Pancreas (tissue), 10 donors: ENCODE measurements around the gene CYSLTR2. TPM values are rescaled to one million over a fixed set of nuclear protein-coding genes. Genes with fewer than 3 reads are reported as not detected.

Experiments used
- ATAC-seq, 4 donors: fragments of 200-7000 bp; cut with Tn5 transposase; one replicate each; pipeline versions ENCODE4 v1.8.0 to v1.9.1; 2020; ENCODE audit warnings: mild to moderate bottlenecking in 4 of 4, moderate library complexity in 4 of 4
- DNase-seq, 6 donors: peaks; one replicate each; pipeline ENCODE4 v3.0.0-alpha.2; 2020
- FAIRE-seq: peaks from 2 replicates; lab custom pipeline; 2012; peaks lifted over from hg19 to GRCh38; lab: Jason Lieb, UNC
- H3K27ac ChIP-seq, 4 donors: fragments of 200-600 bp; sonication (generic); 1 replicate in 3 of 4; 2 replicates in 1 of 4; pipeline versions ENCODE4 v1.5.0 to v1.8.0; 2020
- H3K27me3 ChIP-seq, 4 donors: fragments of 200-600 bp; one replicate each; pipeline ENCODE4 v1.8.0; 2021
- H3K36me3 ChIP-seq, 3 donors: fragments of 200-600 bp; sonication (generic) in 1 of 3; one replicate each; pipeline versions ENCODE4 v1.5.0 to v1.8.0; 2020 to 2021
- H3K4me1 ChIP-seq, 3 donors: fragments of 200-600 bp; one replicate each; pipeline ENCODE4 v1.8.0; 2021
- H3K4me3 ChIP-seq, 4 donors: fragments of 200-600 bp; sonication (generic) in 2 of 4; one replicate each; pipeline versions ENCODE4 v1.5.0 to v1.8.0; 2020 to 2021
- H3K9me3 ChIP-seq, 4 donors: fragments of 200-600 bp; one replicate each; pipeline ENCODE4 v1.8.0; 2021
- CTCF ChIP-seq, 4 donors: fragments of 200-600 bp; sonication (generic) in 3 of 4; IDR thresholded peaks; one replicate each; pipeline versions ENCODE4 v1.5.0 to v1.8.0; 2021; ENCODE audit warnings: antibody characterized with exemption in 4 of 4
- WGBS, 2 donors: extraction: QIAGEN DNeasy Blood & Tissue Kit; methylation state at CpG; one replicate each; pipeline ENCODE4 v1.1.7; 2013; 5-methylcytosine and 5-hydroxymethylcytosine counted together
- intact Hi-C, 3 donors: fragments of 100-400 bp; cut with DNase I; formaldehyde crosslinking; loops; one replicate each; pipeline versions ENCODE4 v1.11.1 to v1.14.2; 2022
- polyA plus RNA-seq, 2 donors: library from polyadenylated mRNA; stranded (reverse); fragments of 200-250 nt; gene quantifications; one replicate each; pipeline ENCODE4 v1.2.3, GENCODE V29; 2013
- total RNA-seq, 6 donors: library from RNA; stranded (reverse); fragmentation: NEBNext Ultra II Directional in 4 of 6; extraction: Animal tissue kit (Norgen Biotek cat#: 25700) in 4 of 6; gene quantifications; one replicate each; pipeline versions ENCODE4 v1.2.1 to v1.2.4, GENCODE V29; 2021 to 2023
- donor health status: healthy with polysubstance abuse.
- donor health status: DM: no; HTN: no; CAD: no; lungs with moderate emphysema.
- donor health status: DM: no; HTN: no; CAD: no.
- donor health status: control.
- donor health status: control.
- donor health status: Bipolar disorder and iron deficiency.
- donor health status: DM: yes; HTN: yes; CAD: no.
- donor health status: DM: no; HTN: no; CAD: no.
- donor health status: DM: no; HTN: no; CAD: no.
- donor health status: DM: yes; HTN: yes; CAD: no.

CYSLTR2 gene
- total and polyA plus RNA-seq, 8 donors, result 0.06 to 0.43 (median 0.17) TPM; not detected in 2

GRCh38 chr13:48629277-48629676 is 24.5 kb upstream of the CYSLTR2 start:
- ATAC-seq (peak in 1 of 4 donors; percentile 25), DNase-seq (no peak), FAIRE-seq (no peak)
- Histone ChIP-seq H3K27ac (no peak overlapping the region), H3K4me1 (peaks cover 23 to 46% (median 42%) of the 10 kb centered on the region in 3 donors), H3K9me3 (no peaks in the 10 kb centered on the region), H3K4me3 (no peak overlapping the region), H3K27me3 (no peaks in the 10 kb centered on the region), H3K36me3 (no peaks in the 10 kb centered on the region)
- TF ChIP-seq CTCF (IDR thresholded peaks at IDR 0.05), result no peak
- WGBS, 2 donors, result 40 to 50% methylated on average over 4 of the region's 4 CpGs
- intact Hi-C loops, result no loop called here

GRCh38 chr13:48630291-48630690 is 23.4 kb upstream of the CYSLTR2 start:
- FAIRE-seq, result no peak
- DNase-seq, result no peak
- intact Hi-C loops, result no loop called here
- TF ChIP-seq CTCF (IDR thresholded peaks at IDR 0.05), result no peak
- Histone ChIP-seq H3K9me3 (no peaks in the 10 kb centered on the region), H3K4me3 (no peak overlapping the region), H3K4me1 (peaks cover 15 to 36% (median 32%) of the 10 kb centered on the region in 3 donors), H3K36me3 (no peaks in the 10 kb centered on the region), H3K27ac (no peak overlapping the region), H3K27me3 (no peaks in the 10 kb centered on the region)
- 64 to 67% methylated on average over 1 of the region's 1 CpG for WGBS, 2 donors
- ATAC-seq, result no peak

- no peaks in the 10 kb centered on the region for H3K36me3 ChIP-seq
- no peak for TF ChIP-seq CTCF (IDR thresholded peaks at IDR 0.05)
These were observed 23.0 kb upstream of the CYSLTR2 start for GRCh38 chr13:48630773-48631172.

GRCh38 chr13:48631441-48631840 is 22.3 kb upstream of the CYSLTR2 start:
- H3K27ac ChIP-seq, result peak overlapping the region in 1 of 4 donors; percentile 13
- no peak overlapping the region for H3K4me3 ChIP-seq
- WGBS, 2 donors, result 42 to 53% methylated on average over 1 of the region's 1 CpG
- no peaks in the 10 kb centered on the region for H3K27me3 ChIP-seq
- no peak for TF ChIP-seq CTCF (IDR thresholded peaks at IDR 0.05)
- H3K4me1 ChIP-seq, result peaks cover 9 to 27% (median 20%) of the 10 kb centered on the region in 3 donors
- intact Hi-C loops, result no loop called here
- H3K9me3 ChIP-seq, result no peaks in the 10 kb centered on the region
- ATAC-seq (no peak), FAIRE-seq (no peak), DNase-seq (no peak)
- no peaks in the 10 kb centered on the region for H3K36me3 ChIP-seq

More at GRCh38 chr13:48630773-48631172, 23.0 kb upstream of the CYSLTR2 start:
- intact Hi-C loops, result no loop called here
- FAIRE-seq, result no peak
- H3K27ac ChIP-seq, result peak overlapping the region in 1 of 4 donors; percentile 13
- ATAC-seq, result no peak
- no peaks in the 10 kb centered on the region for H3K9me3 ChIP-seq
- H3K4me3 ChIP-seq, result no peak overlapping the region
- WGBS, 2 donors, result 85 to 89% methylated on average over 4 of the region's 4 CpGs
- H3K4me1 ChIP-seq, result peaks cover 10 to 31% (median 27%) of the 10 kb centered on the region in 3 donors
- no peaks in the 10 kb centered on the region for H3K27me3 ChIP-seq
- no peak for DNase-seq

GRCh38 chr13:48633700-48634099 is 20.0 kb upstream of the CYSLTR2 start:
- Histone ChIP-seq H3K36me3 (no peaks in the 10 kb centered on the region), H3K27ac (no peak overlapping the region), H3K4me1 (peaks cover 0 to 12% (median 8%) of the 10 kb centered on the region in 3 donors), H3K4me3 (no peak overlapping the region), H3K9me3 (no peaks in the 10 kb centered on the region), H3K27me3 (no peaks in the 10 kb centered on the region)
- 84 to 92% methylated on average over 3 of the region's 3 CpGs for WGBS, 2 donors
- FAIRE-seq (no peak), DNase-seq (no peak), ATAC-seq (no peak)
- intact Hi-C loops, result no loop called here
- no peak for TF ChIP-seq CTCF (IDR thresholded peaks at IDR 0.05)
